K562 (cell line): Measurements from ENCODE around the gene TRIAP1. TPM values are rescaled to one million over a fixed set of nuclear protein-coding genes. Genes with fewer than 3 reads are reported as not detected.
"Not testable (repeated sequence)": the region's sequence is repeated elsewhere in the genome, so short reads cannot be mapped to it uniquely, and the experiment has no call there.

Source experiments
- ATAC-seq: fragments of 200-7000 bp; cut with Tn5 transposase; 3 replicates; pipeline ENCODE4 v1.9.1; 2020; ENCODE audit warnings: moderate library complexity
- BruUV-seq: library from RNA; stranded (reverse); fragments of 400-500 nt; replicated peaks from 2 replicates; lab custom pipeline; 2021; lab: Mats Ljungman, UMichigan
- CTCF ChIA-PET: fragments of 300-600 bp; formaldehyde crosslinking; extraction: SDS; loops from one replicate; lab custom pipeline; 2021; ENCODE audit warnings: low intra/inter-chr PET ratio; lab: Yijun Ruan, JAX
- POLR2A ChIA-PET: fragments of 300-600, 350-650 bp; sonication (Branson Sonifier 250); formaldehyde crosslinking; extraction: SDS; loops from one replicate; lab custom pipeline; 2021; ENCODE audit warnings: antibody characterized with exemption, inconsistent platforms; lab: Yijun Ruan, JAX
- DNase-seq, 4 experiments: peaks; one replicate each; pipeline versions ENCODE4 v3.0.0 to v3.0.0-alpha.2; 2011 to 2018; ENCODE audit warnings: low spot score in 3 of 4, mixed read lengths in 3 of 4; ENCODE audit errors: extremely low read depth in 1 of 4
- FAIRE-seq: peaks from 2 replicates; lab custom pipeline; 2011; peaks lifted over from hg19 to GRCh38; lab: Jason Lieb, UNC
- H2AFZ ChIP-seq: 2 replicates; pipeline ENCODE4 v1.6.0; 2011; ENCODE audit warnings: low read depth, low read length, control low read depth, inconsistent platforms
- H3K27ac ChIP-seq: fragments of 200-600 bp; 3 replicates; pipeline ENCODE4 v1.8.0; 2011; ENCODE audit warnings: low read depth, mild to moderate bottlenecking, control low read depth, inconsistent platforms, low read length, moderate library complexity, mixed read lengths; ENCODE audit errors: extremely low read depth
- H3K27me3 ChIP-seq, 2 experiments: fragments of 300-600 bp in 1 of 2; 2 replicates in 1 of 2; 3 replicates in 1 of 2; pipeline versions ENCODE4 v1.6.0 to v1.8.0; 2011; ENCODE audit warnings: inconsistent platforms in 2 of 2, low read length in 2 of 2, mild to moderate bottlenecking in 1 of 2, mixed read lengths in 1 of 2, moderate library complexity in 1 of 2; ENCODE audit not compliant: control insufficient read depth in 2 of 2, insufficient read depth in 2 of 2
- H3K36me3 ChIP-seq: fragments of 300-600 bp; 3 replicates; pipeline ENCODE4 v1.8.0; 2011; ENCODE audit warnings: mild to moderate bottlenecking, low read length, inconsistent platforms; ENCODE audit not compliant: control insufficient read depth, insufficient read depth
- H3K4me1 ChIP-seq, 2 experiments: fragments of 200-600 bp in 1 of 2; replicated peaks in 1 of 2; 2 replicates in 1 of 2; 3 replicates in 1 of 2; pipeline versions ENCODE4 v1.5.1 to v1.8.0; 2011; ENCODE audit warnings: inconsistent platforms in 2 of 2, low read length in 2 of 2, mild to moderate bottlenecking in 1 of 2, mixed read lengths in 1 of 2, moderate library complexity in 1 of 2; ENCODE audit not compliant: control insufficient read depth in 2 of 2, insufficient read depth in 2 of 2
- H3K4me2 ChIP-seq: 2 replicates; pipeline ENCODE4 v1.6.1; 2011; ENCODE audit warnings: low read length, control low read depth, inconsistent platforms, mixed read lengths; ENCODE audit not compliant: insufficient read depth
- H3K4me3 ChIP-seq: fragments of 200-600 bp; sonication (generic), shearing (Covaris generic); 2 replicates; pipeline ENCODE4 v1.5.1; 2016; ENCODE audit warnings: control low read depth, inconsistent platforms
- H3K79me2 ChIP-seq: fragments of 200-600 bp; 3 replicates; pipeline ENCODE4 v1.8.0; 2011; ENCODE audit warnings: low read length, inconsistent platforms; ENCODE audit not compliant: control insufficient read depth, insufficient read depth
- H3K9ac ChIP-seq, 2 experiments: 2 replicates each; pipeline versions ENCODE4 v1.6.0 to v1.6.1; 2011; ENCODE audit warnings: low read depth in 2 of 2, low read length in 2 of 2, control low read depth in 1 of 2, inconsistent platforms in 1 of 2, mild to moderate bottlenecking in 1 of 2, mixed read lengths in 1 of 2; ENCODE audit not compliant: insufficient read depth in 1 of 2
- H3K9me1 ChIP-seq: one replicate; pipeline ENCODE4 v1.6.0; 2011; ENCODE audit warnings: inconsistent platforms, mild to moderate bottlenecking, low read length, moderate library complexity; ENCODE audit not compliant: control insufficient read depth, insufficient read depth
- H3K9me3 ChIP-seq: replicated peaks from 2 replicates; pipeline ENCODE4 v1.5.1; 2011; ENCODE audit warnings: low read depth, low read length, inconsistent platforms; ENCODE audit not compliant: control insufficient read depth, insufficient read depth
- H4K20me1 ChIP-seq: replicated peaks from 2 replicates; pipeline ENCODE4 v1.6.1; 2011; ENCODE audit warnings: low read length, inconsistent platforms, mixed read lengths; ENCODE audit not compliant: control insufficient read depth, insufficient read depth
- ADNP ChIP-seq: fragments of 200-800 bp; sonication (Bioruptor generic); IDR thresholded peaks from 2 replicates; pipeline ENCODE4 v1.6.1; 2016; ENCODE audit warnings: missing genetic modification characterization, missing compliant biosample characterization
- BACH1 ChIP-seq: fragments of 200-800 bp; sonication (Bioruptor generic); IDR thresholded peaks from 2 replicates; pipeline ENCODE4 v1.6.1; 2016; ENCODE audit warnings: missing genetic modification characterization, missing compliant biosample characterization
- BCOR ChIP-seq: fragments of 450-650 bp; IDR thresholded peaks from 2 replicates; pipeline ENCODE4 v1.6.1; 2016
- EHMT2 ChIP-seq: fragments of 450-650 bp; IDR thresholded peaks from 2 replicates; pipeline ENCODE4 v1.6.1; 2018; ENCODE audit warnings: antibody characterized with exemption
- ESRRA ChIP-seq: fragments of 450-650 bp; IDR thresholded peaks from 2 replicates; pipeline ENCODE4 v1.6.1; 2014; ENCODE audit warnings: low read depth, mild to moderate bottlenecking, moderate library complexity, borderline replicate concordance
- GATA2 ChIP-seq: sonication (generic); formaldehyde crosslinking; IDR thresholded peaks from 2 replicates; pipeline ENCODE4 v1.4.0; 2020; ENCODE audit warnings: mild to moderate bottlenecking, missing genetic modification reagents
- KDM1A ChIP-seq, 2 experiments: fragments of 450-650 bp; IDR thresholded peaks; 2 replicates each; pipeline ENCODE4 v1.6.1; 2016; ENCODE audit warnings: mild to moderate bottlenecking in 2 of 2
- MCM3 ChIP-seq: fragments of 450-650 bp; IDR thresholded peaks from 2 replicates; pipeline ENCODE4 v1.6.1; 2016
- PRPF4 ChIP-seq: fragments of 200-400 bp; formaldehyde crosslinking; IDR thresholded peaks from one replicate; pipeline ENCODE4 v1.6.1; 2017; ENCODE audit warnings: low read length, low read depth, mild to moderate bottlenecking; ENCODE audit not compliant: insufficient read depth, poor library complexity, severe bottlenecking
- RBM25 ChIP-seq: fragments of 200-400 bp; formaldehyde crosslinking; IDR thresholded peaks from 2 replicates; pipeline ENCODE4 v1.6.1; 2018; ENCODE audit warnings: low read length, low read depth, moderate library complexity; ENCODE audit not compliant: severe bottlenecking
- TEAD4 ChIP-seq, 2 experiments: sonication (generic) in 1 of 2; formaldehyde crosslinking in 1 of 2; IDR thresholded peaks; 2 replicates each; pipeline versions ENCODE4 v1.6.1 to v1.8.0; 2012 to 2022; ENCODE audit warnings: borderline replicate concordance in 1 of 2, inconsistent platforms in 1 of 2, low read length in 1 of 2, mild to moderate bottlenecking in 1 of 2, missing genetic modification reagents in 1 of 2
- TSC22D4 ChIP-seq: fragments of 450-650 bp; IDR thresholded peaks from 2 replicates; pipeline ENCODE4 v1.6.1; 2016; ENCODE audit warnings: missing genetic modification characterization, missing biosample characterization, control low read depth
- U2AF1 ChIP-seq: fragments of 200-400 bp; formaldehyde crosslinking; optimal IDR thresholded peaks from 2 replicates; pipeline ENCODE3; 2017; ENCODE audit warnings: mild to moderate bottlenecking, low read depth, low read length, moderate library complexity
- XRCC3 ChIP-seq: fragments of 450-650 bp; IDR thresholded peaks from 2 replicates; pipeline ENCODE4 v1.6.1; 2017; ENCODE audit warnings: mild to moderate bottlenecking, moderate library complexity
- ZC3H8 ChIP-seq: fragments of 450-650 bp; IDR thresholded peaks from 2 replicates; pipeline ENCODE4 v1.6.1; 2017
- ZNF121 ChIP-seq: sonication (generic); formaldehyde crosslinking; conservative IDR thresholded peaks from 2 replicates; pipeline ENCODE4 v1.8.0; 2022; ENCODE audit warnings: missing genetic modification reagents
- WGBS: fragments of 100-300 bp; shearing (Covaris generic); methylation state at CpG from one replicate; pipeline ENCODE4 v1.1.6; 2016; ENCODE audit warnings: low coverage, mixed read lengths; ENCODE audit not compliant: insufficient coverage; ENCODE audit errors: missing lambda C conversion rate; 5-methylcytosine and 5-hydroxymethylcytosine counted together
- in situ Hi-C: fragments of 300-500 bp; cut with MboI; formaldehyde crosslinking; loops from 4 replicates; pipeline ENCODE4 v1.15.0; 2018; ENCODE audit warnings: inconsistent platforms, mixed read lengths
- intact Hi-C: fragments of 100-400 bp; cut with micrococcal nuclease; formaldehyde crosslinking; loops from 2 replicates; pipeline ENCODE4 v1.14.2; 2022
- polyA plus RNA-seq, 8 experiments: library from polyadenylated mRNA; depleted of rRNA in 4 of 8; stranded (reverse) in 5 of 8; unstranded in 3 of 8; fragments of >200 nt; fragmentation: Nextera tagmentation in 2 of 8; fragmentation: Illumina TruSeq in 1 of 8; extraction: Ambion mirVana in 2 of 8; extraction: Trizol in 1 of 8; gene quantifications; 2 replicates each; pipeline versions ENCODE4 v1.2.1 to v1.2.3, GENCODE V29; 2011 to 2014; ENCODE audit warnings: inconsistent platforms in 1 of 8, missing spikeins in 1 of 8
- total RNA-seq, 7 experiments: library from RNA; depleted of rRNA in 6 of 7; stranded (reverse); fragments of >200 nt in 6 of 7; fragmentation: Illumina TruSeq in 2 of 7; extraction: Trizol in 2 of 7; gene quantifications; 2 replicates each; pipeline versions ENCODE4 v1.2.1 to v1.2.3, GENCODE V29; 2011 to 2021; ENCODE audit warnings: low replicate concordance in 1 of 7
- TF ChIP-seq, protein P1 (sequence below): fragments of 200-800 bp; sonication (Bioruptor generic); IDR thresholded peaks from 2 replicates; pipeline ENCODE4 v1.6.1; 2017; ENCODE audit warnings: missing genetic modification characterization, missing compliant biosample characterization
- TF ChIP-seq, protein P2 (sequence below): fragments of 450-650 bp; IDR thresholded peaks from one replicate; pipeline ENCODE4 v1.6.1; 2018; ENCODE audit warnings: mild to moderate bottlenecking, moderate library complexity; ENCODE audit not compliant: partially characterized antibody

Gene TRIAP1
- total and polyA plus RNA-seq, 9 of the 15 experiments (the other 6 are each of a cell fraction or from before 2014, with no cell fraction given): 37.3 to 354 (median 65.4) TPM

DNA sequence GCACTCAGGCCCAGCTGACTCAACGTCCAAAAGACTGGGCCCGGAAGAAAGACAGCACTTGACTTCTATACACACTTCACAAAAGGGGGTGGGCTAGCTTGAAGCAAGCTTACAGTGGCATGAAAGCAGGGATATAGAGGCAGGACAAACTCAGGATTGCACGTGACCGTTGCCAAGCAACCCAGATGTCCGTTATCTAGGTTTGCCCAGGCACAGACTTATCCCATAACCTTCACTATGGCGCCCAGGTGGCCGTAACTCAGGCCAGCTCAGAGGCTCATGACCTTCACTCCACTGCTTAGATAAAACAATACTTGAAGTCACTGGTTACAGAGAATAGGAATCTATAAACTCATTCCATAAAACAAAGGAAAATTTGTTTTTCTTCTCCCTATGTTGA lies 41.4 kb upstream of the TRIAP1 start (continued):
- TF ChIP-seq ADNP: 0 out of 2 replicates have a peak, but pooled peaks have one; percentile 45
- 0 out of 2 replicates have a peak, but pooled peaks have one; percentile 16 for TF ChIP-seq GATA2 (CRISPR knock-in tag)
- peak; percentile 83 for TF ChIP-seq TEAD4 (IDR thresholded peaks at IDR 0.05; ENCODE audit: low read length)
- TF ChIP-seq TEAD4 (CRISPR knock-in tag; IDR thresholded peaks at IDR 0.05; ENCODE audit: borderline replicate concordance): not testable (repeated sequence)
- TF ChIP-seq ESRRA: peak; percentile 60
- TF ChIP-seq, protein P1, sequence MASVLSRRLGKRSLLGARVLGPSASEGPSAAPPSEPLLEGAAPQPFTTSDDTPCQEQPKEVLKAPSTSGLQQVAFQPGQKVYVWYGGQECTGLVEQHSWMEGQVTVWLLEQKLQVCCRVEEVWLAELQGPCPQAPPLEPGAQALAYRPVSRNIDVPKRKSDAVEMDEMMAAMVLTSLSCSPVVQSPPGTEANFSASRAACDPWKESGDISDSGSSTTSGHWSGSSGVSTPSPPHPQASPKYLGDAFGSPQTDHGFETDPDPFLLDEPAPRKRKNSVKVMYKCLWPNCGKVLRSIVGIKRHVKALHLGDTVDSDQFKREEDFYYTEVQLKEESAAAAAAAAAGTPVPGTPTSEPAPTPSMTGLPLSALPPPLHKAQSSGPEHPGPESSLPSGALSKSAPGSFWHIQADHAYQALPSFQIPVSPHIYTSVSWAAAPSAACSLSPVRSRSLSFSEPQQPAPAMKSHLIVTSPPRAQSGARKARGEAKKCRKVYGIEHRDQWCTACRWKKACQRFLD (CRISPR knock-in tag): peak; percentile 71; the same call in 1 of the 2 replicates

DNA sequence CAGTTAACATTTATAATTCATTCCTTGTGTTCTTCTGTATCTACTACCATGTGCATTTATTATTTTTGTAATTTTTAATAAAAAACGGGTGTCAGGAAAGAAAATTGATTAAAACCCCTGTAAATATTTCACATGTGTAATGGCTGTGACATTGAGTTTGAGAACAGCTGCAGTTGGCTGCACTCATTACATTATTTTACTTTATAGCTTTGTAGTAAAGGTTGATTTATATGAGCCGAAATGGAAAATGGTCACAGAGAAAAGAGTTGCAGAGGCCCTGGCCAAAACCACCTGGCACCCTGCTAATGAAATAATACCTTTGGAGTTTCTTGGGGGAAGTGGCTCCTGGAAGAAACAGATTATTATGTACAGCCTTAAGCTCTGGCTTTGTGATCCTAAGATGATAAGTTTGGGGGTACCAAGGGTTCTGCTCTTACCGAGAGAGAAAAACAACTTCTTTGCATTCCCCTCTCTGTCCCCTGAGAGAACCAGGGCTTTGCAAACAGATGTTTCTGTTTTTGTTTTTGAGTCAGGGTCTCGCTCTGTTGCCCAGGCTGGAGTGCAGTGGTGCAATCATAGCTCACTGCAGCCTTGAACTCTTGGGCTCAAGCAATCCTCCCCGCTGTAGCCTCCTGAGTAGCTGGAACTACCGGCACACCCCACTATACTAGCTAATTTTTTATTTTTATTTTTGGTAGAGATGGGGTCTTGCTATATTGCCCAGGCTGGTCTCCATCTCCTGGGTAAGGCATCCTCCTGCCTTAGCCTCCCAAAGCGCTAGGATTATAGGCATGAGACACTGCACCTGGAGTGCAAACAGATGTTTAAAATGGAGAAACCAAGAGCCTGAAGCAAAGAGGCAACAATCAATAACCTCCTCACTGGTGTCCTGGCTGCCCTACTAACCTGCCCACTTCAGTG lies 40.0 kb upstream of the TRIAP1 start:
- Histone ChIP-seq H3K4me1 (peaks cover 21 to 34% of the 10 kb centered on the region in 2 experiments), H3K9me1 (no peaks in the 10 kb centered on the region), H2AFZ (no peak overlapping the region), H3K27me3 (no peaks in the 10 kb centered on the region; a peak in 1 of 5 replicates), H3K79me2 (peaks cover 10% of the 10 kb centered on the region; the same call in 2 of the 3 replicates), H3K4me3 (no peak overlapping the region), H3K36me3 (peaks cover 32% of the 10 kb centered on the region), H3K27ac (no peak overlapping the region), H4K20me1 (no peaks in the 10 kb centered on the region), H3K9me3 (no peaks in the 10 kb centered on the region), H3K4me2 (no peak overlapping the region), H3K9ac (no peak overlapping the region)
- POLR2A ChIA-PET: interaction anchor here (1.0 to 2.5 kb wide), 5 partner anchors 11 to 285 kb away, joined by 4 to 12 read pairs (median 6); partner anchors contain the start of gene RPLP0
- no peak for TF ChIP-seq ZC3H8
- TF ChIP-seq ZNF121 (CRISPR knock-in tag): peak; percentile 97
- TF ChIP-seq KDM1A (IDR thresholded peaks at IDR 0.05): peak in 1 of 2 experiments; percentile 50; a peak in 2 of 4 replicates
- TF ChIP-seq, protein P2, sequence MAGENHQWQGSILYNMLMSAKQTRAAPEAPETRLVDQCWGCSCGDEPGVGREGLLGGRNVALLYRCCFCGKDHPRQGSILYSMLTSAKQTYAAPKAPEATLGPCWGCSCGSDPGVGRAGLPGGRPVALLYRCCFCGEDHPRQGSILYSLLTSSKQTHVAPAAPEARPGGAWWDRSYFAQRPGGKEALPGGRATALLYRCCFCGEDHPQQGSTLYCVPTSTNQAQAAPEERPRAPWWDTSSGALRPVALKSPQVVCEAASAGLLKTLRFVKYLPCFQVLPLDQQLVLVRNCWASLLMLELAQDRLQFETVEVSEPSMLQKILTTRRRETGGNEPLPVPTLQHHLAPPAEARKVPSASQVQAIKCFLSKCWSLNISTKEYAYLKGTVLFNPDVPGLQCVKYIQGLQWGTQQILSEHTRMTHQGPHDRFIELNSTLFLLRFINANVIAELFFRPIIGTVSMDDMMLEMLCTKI: no peak
- no peak for TF ChIP-seq TEAD4 (IDR thresholded peaks at IDR 0.05; ENCODE audit: low read length)
- TF ChIP-seq TEAD4 (CRISPR knock-in tag; IDR thresholded peaks at IDR 0.05; ENCODE audit: borderline replicate concordance): no peak
- TF ChIP-seq EHMT2: no peak
- no peak for TF ChIP-seq U2AF1
- no peak for TF ChIP-seq BACH1 (tag)
- TF ChIP-seq PRPF4: no peak
- peak; percentile 40 for TF ChIP-seq RBM25
- TF ChIP-seq MCM3: no peak
- TF ChIP-seq XRCC3: no peak
- peak; percentile 72 for TF ChIP-seq BCOR
- TF ChIP-seq TSC22D4 (tag): no peak
- intact Hi-C loops: no loop called here
- ATAC-seq (no peak), DNase-seq (no peak), FAIRE-seq (no peak)
- 78% methylated on average over 6 of the region's 7 CpGs for WGBS
- no TSS peak for BruUV-seq
- in situ Hi-C loops: no loop called here
- CTCF ChIA-PET: no interaction called here
